ENCODE results near the gene PARM1.

GRCh38 chr4:75046641-75047040 is 113.7 kb downstream of the PARM1 start:
- TF ChIP-seq POLR2A (IDR thresholded peaks at IDR 0.05; ENCODE audit: low read depth, low read length) (no peak), POLR2AphosphoS5 (IDR thresholded peaks at IDR 0.05; ENCODE audit: low read depth, low read length) (no peak), TAF1 (IDR thresholded peaks at IDR 0.05; ENCODE audit: borderline replicate concordance, low read depth, low read length) (no peak)

All from GM12892 (cell line).